Measurements from ENCODE around the gene BBS2.

GRCh38 chr16:56482683-56483236 lies 37.1 kb downstream of the BBS2 start:
- TF ChIP-seq POLR2A (IDR thresholded peaks at IDR 0.05) (no peak), CTCF (IDR thresholded peaks at IDR 0.05) (no peak)
